ENCODE results near the gene PAQR4.

Gene PAQR4

GRCh38 chr16:2966043-2966807, 2.9 kb upstream of the PAQR4 start:
- FAIRE-seq: no peak

- FAIRE-seq: no peak
Observed at GRCh38 chr16:2966808-2967191, 2.3 kb upstream of the PAQR4 start.

GRCh38 chr16:2967211-2967631, 1.9 kb upstream of the PAQR4 start:
- FAIRE-seq: no peak

GRCh38 chr16:2967721-2968161, 1.4 kb upstream of the PAQR4 start:
- FAIRE-seq: no peak

- no peak for FAIRE-seq
Observed at GRCh38 chr16:2968368-2968737, 795 bp upstream of the PAQR4 start.

GRCh38 chr16:2969545-2970521, 685 bp downstream of the PAQR4 start:
- FAIRE-seq: no peak

- no peak for FAIRE-seq
Observed at GRCh38 chr16:2970563-2970962, 1.4 kb downstream of the PAQR4 start.

GRCh38 chr16:2971134-2971984, 2.2 kb downstream of the PAQR4 start:
- no peak for FAIRE-seq

- no peak for FAIRE-seq
Observed at GRCh38 chr16:2971985-2972784, 3.0 kb downstream of the PAQR4 start.

- no peak for FAIRE-seq
Observed at GRCh38 chr16:2973093-2973492, 3.9 kb downstream of the PAQR4 start.

- no peak for FAIRE-seq
Observed at GRCh38 chr16:2973605-2974318, 4.6 kb downstream of the PAQR4 start.

- FAIRE-seq: no peak
Observed at GRCh38 chr16:2974319-2975056, 5.3 kb downstream of the PAQR4 start.

- FAIRE-seq: no peak
Observed at GRCh38 chr16:2975161-2975795, 6.1 kb downstream of the PAQR4 start.

- no peak for FAIRE-seq
Observed at GRCh38 chr16:2976201-2976600, 7.1 kb downstream of the PAQR4 start.

- no peak for FAIRE-seq
Observed at GRCh38 chr16:2976673-2977072, 7.5 kb downstream of the PAQR4 start.

- no peak for FAIRE-seq
Observed at GRCh38 chr16:2977440-2977839, 8.3 kb downstream of the PAQR4 start.

- no peak for FAIRE-seq
Observed at GRCh38 chr16:2979669-2980226, 10.6 kb downstream of the PAQR4 start.

- FAIRE-seq: no peak
Observed at GRCh38 chr16:2980227-2981176, 11.4 kb downstream of the PAQR4 start, which contains the start of gene PKMYT1. Gene PKMYT1, minus strand, starts transcription at chr16:2980446. Its CDS starts 789 bp downstream, at chr16:2979657.

Data from endometrium (tissue), 2 donors.